SK-N-SH treated with all-trans-retinoic acid at 6 μM for 48 hours (cell line): ENCODE results near the gene CPSF4L.

Experiments
- CSDC2 ChIP-seq: fragments of 250-450 bp; sonication (Bioruptor Pico); IDR thresholded peaks from 2 replicates; pipeline ENCODE4 v1.5.0; 2020; ENCODE audit warnings: mild to moderate bottlenecking, moderate library complexity
- PATZ1 ChIP-seq: fragments of 250-450 bp; sonication (Bioruptor Pico); IDR thresholded peaks from 2 replicates; pipeline ENCODE4 v1.8.0; 2020; ENCODE audit warnings: mild to moderate bottlenecking, moderate library complexity, borderline replicate concordance
- ZNF70 ChIP-seq: fragments of 450-650 bp; formaldehyde crosslinking; IDR thresholded peaks from 2 replicates; pipeline ENCODE4 v1.5.0; 2020; ENCODE audit warnings: mild to moderate bottlenecking, moderate library complexity

DNA sequence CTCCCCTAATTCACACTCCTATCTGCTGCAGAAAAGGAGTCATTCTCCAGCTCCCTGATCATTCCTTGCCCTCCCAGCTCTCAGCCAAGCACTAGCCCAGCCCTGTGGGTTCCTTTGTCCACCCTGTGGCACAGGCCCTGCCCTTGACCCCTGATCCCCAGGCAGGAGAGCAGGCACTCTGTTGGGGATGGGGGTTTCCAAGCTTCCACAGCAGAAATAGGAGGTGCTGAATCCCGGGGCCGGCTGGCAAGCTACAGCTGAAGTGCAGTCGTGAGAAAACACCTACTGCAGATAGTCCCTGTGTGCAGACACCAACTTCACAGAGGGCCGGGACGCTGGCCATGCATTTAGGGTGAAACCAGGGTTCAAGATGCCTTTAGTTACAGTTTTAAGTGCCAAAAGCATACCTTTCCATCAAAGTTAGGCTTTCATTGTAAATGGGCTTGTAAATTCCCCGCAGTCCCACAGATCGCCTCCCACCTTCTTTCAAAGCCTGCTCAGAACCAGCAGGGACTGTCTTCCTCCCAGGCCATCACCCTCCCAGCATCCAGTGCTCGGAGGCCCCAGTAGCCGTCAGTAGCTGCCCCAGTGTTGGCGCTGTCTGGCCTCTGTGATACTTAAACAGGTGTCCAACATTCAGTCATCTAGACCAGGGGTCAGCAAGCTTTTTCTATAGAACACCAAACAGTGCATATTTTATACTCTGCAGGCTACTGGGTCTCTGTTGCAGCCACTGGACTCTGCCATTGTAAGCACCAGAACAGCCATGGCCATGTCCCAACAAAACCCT is 10.6 kb downstream of the CPSF4L start:
- no peak for TF ChIP-seq PATZ1 (CRISPR knock-in tag)
- TF ChIP-seq ZNF70, result no peak
- TF ChIP-seq CSDC2 (CRISPR knock-in tag), result no peak
